HEK293 (cell line): ENCODE results near the gene RAB8A.
A peak's percentile ranks its signal among the peaks of the same experiment; 100 is the strongest.

Source experiments
- CTCF ChIA-PET: fragments of 350-600 bp; formaldehyde crosslinking; extraction: SDS; loops from one replicate; lab custom pipeline; 2021; ENCODE audit warnings: antibody characterized with exemption; lab: Yijun Ruan, JAX
- POLR2A ChIA-PET: fragments of 300-600 bp; formaldehyde crosslinking; extraction: SDS; loops from one replicate; lab custom pipeline; 2020; ENCODE audit warnings: antibody characterized with exemption, inconsistent platforms; lab: Yijun Ruan, JAX
- H3K27ac ChIP-seq: fragments of 200-500 bp; sonication (Bioruptor generic); 2 replicates; pipeline ENCODE4 v1.5.1; 2014; ENCODE audit warnings: low read depth, low read length, control low read depth, inconsistent platforms; ENCODE audit errors: extremely low read depth
- H3K36me3 ChIP-seq, 2 experiments: fragments of 200-500 bp in 1 of 2; sonication (Bioruptor generic) in 1 of 2; 1 replicate in 1 of 2; 2 replicates in 1 of 2; pipeline ENCODE4 v1.5.1; 2014 to 2017; ENCODE audit warnings: inconsistent platforms in 2 of 2, low read length in 2 of 2; ENCODE audit not compliant: control insufficient read depth in 2 of 2, insufficient read depth in 1 of 2
- H3K4me1 ChIP-seq: fragments of 200-500 bp; sonication (Bioruptor generic); 2 replicates; pipeline ENCODE4 v1.5.1; 2014; ENCODE audit warnings: mild to moderate bottlenecking, low read length, inconsistent platforms; ENCODE audit not compliant: control insufficient read depth, insufficient read depth
- H3K4me3 ChIP-seq: 2 replicates; pipeline ENCODE4 v1.5.1; 2011; ENCODE audit warnings: low read depth, mild to moderate bottlenecking, control low read depth, low read length, moderate library complexity
- H3K9me3 ChIP-seq: fragments of 200-500 bp; sonication (Bioruptor generic); 2 replicates; pipeline ENCODE4 v1.5.1; 2014; ENCODE audit warnings: low read depth, low read length, inconsistent platforms; ENCODE audit not compliant: control insufficient read depth, insufficient read depth
- HOXC10 ChIP-seq: sonication (generic); formaldehyde crosslinking; IDR thresholded peaks from 2 replicates; pipeline ENCODE4 v1.8.1; 2023; ENCODE audit warnings: mild to moderate bottlenecking, missing genetic modification reagents
- KLF1 ChIP-seq: fragments of 450-650 bp; formaldehyde crosslinking; IDR thresholded peaks from 2 replicates; pipeline ENCODE4 v1.5.1; 2016; ENCODE audit warnings: missing biosample characterization, missing genetic modification characterization
- KLF16 ChIP-seq: fragments of 450-650 bp; formaldehyde crosslinking; IDR thresholded peaks from 2 replicates; pipeline ENCODE4 v1.5.1; 2017; ENCODE audit warnings: missing biosample characterization, missing genetic modification characterization
- PRDM1 ChIP-seq: fragments of 450-650 bp; formaldehyde crosslinking; IDR thresholded peaks from 2 replicates; pipeline ENCODE4; 2016; ENCODE audit warnings: missing biosample characterization, missing genetic modification characterization
- SCRT2 ChIP-seq: fragments of 450-650 bp; formaldehyde crosslinking; IDR thresholded peaks from 2 replicates; pipeline ENCODE4 v1.5.1; 2016; ENCODE audit warnings: missing biosample characterization, missing genetic modification characterization
- YY2 ChIP-seq: fragments of 450-650 bp; formaldehyde crosslinking; IDR thresholded peaks from 2 replicates; pipeline ENCODE4 v1.5.1; 2016; ENCODE audit warnings: missing biosample characterization, missing genetic modification characterization
- ZBTB20 ChIP-seq: fragments of 450-650 bp; formaldehyde crosslinking; IDR thresholded peaks from 2 replicates; pipeline ENCODE4 v1.5.1; 2016; ENCODE audit warnings: missing biosample characterization, missing genetic modification characterization
- ZNF121 ChIP-seq: fragments of 450-650 bp; formaldehyde crosslinking; IDR thresholded peaks from 2 replicates; pipeline ENCODE4 v1.5.1; 2016; ENCODE audit warnings: missing biosample characterization, missing genetic modification characterization
- ZNF16 ChIP-seq: fragments of 450-650 bp; formaldehyde crosslinking; IDR thresholded peaks from 2 replicates; pipeline ENCODE4 v1.5.1; 2016; ENCODE audit warnings: low read depth, missing biosample characterization, missing genetic modification characterization
- ZNF473 ChIP-seq: fragments of 450-650 bp; formaldehyde crosslinking; IDR thresholded peaks from 2 replicates; pipeline ENCODE4 v1.5.1; 2017; ENCODE audit warnings: missing biosample characterization, missing genetic modification characterization
- TF ChIP-seq, protein P1 (sequence below): fragments of 450-650 bp; formaldehyde crosslinking; IDR thresholded peaks from 2 replicates; pipeline ENCODE4 v1.5.1; 2016; ENCODE audit warnings: missing biosample characterization, missing genetic modification characterization
- TF ChIP-seq, protein P2 (sequence below): fragments of 450-650 bp; formaldehyde crosslinking; IDR thresholded peaks from 2 replicates; pipeline ENCODE4 v1.5.1; 2017; ENCODE audit warnings: missing biosample characterization, missing genetic modification characterization
- TF ChIP-seq, protein P3 (sequence below): fragments of 450-650 bp; formaldehyde crosslinking; IDR thresholded peaks from 2 replicates; pipeline ENCODE4 v1.5.1; 2017; ENCODE audit warnings: missing biosample characterization, missing genetic modification characterization

The RAB8A gene

DNA sequence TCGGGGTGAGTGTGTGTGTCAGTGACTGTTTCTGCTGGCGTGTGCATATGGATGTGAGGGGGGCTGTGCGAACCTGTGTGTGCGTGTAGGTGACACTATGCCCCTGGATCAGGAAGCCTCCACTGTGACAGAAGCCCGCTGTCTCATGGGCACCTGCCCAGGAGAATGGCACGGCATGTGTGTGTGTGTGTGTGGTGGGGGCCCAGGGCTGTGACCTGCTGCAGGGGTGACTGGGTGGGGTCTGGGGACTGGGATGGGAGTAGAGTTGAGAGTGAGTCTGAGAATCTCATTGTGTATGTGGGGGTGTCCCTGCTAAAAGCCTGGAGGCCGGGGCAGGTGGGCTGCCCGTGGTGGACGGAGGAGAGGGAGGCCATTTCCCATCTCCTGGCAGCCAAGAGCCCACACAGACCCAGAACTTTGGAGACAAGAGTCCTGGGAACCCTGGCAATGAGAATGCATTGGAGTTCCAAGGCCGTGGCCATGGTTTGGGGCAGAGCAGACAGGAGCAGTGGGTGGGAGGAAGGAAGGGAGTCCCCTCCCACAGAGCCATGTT lies 41.8 kb upstream of the RAB8A start:
- TF ChIP-seq ZBTB20 (tag by site-specific recombination): peak; percentile 18; the same call in 1 of the 2 replicates
- TF ChIP-seq, protein P1, sequence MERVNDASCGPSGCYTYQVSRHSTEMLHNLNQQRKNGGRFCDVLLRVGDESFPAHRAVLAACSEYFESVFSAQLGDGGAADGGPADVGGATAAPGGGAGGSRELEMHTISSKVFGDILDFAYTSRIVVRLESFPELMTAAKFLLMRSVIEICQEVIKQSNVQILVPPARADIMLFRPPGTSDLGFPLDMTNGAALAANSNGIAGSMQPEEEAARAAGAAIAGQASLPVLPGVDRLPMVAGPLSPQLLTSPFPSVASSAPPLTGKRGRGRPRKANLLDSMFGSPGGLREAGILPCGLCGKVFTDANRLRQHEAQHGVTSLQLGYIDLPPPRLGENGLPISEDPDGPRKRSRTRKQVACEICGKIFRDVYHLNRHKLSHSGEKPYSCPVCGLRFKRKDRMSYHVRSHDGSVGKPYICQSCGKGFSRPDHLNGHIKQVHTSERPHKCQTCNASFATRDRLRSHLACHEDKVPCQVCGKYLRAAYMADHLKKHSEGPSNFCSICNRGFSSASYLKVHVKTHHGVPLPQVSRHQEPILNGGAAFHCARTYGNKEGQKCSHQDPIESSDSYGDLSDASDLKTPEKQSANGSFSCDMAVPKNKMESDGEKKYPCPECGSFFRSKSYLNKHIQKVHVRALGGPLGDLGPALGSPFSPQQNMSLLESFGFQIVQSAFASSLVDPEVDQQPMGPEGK: 0 out of 2 replicates have a peak, but pooled peaks have one; percentile 21
- no peak for TF ChIP-seq ZNF16 (tag by site-specific recombination)
- no peak for TF ChIP-seq ZNF473 (tag by site-specific recombination)
- TF ChIP-seq, protein P2, sequence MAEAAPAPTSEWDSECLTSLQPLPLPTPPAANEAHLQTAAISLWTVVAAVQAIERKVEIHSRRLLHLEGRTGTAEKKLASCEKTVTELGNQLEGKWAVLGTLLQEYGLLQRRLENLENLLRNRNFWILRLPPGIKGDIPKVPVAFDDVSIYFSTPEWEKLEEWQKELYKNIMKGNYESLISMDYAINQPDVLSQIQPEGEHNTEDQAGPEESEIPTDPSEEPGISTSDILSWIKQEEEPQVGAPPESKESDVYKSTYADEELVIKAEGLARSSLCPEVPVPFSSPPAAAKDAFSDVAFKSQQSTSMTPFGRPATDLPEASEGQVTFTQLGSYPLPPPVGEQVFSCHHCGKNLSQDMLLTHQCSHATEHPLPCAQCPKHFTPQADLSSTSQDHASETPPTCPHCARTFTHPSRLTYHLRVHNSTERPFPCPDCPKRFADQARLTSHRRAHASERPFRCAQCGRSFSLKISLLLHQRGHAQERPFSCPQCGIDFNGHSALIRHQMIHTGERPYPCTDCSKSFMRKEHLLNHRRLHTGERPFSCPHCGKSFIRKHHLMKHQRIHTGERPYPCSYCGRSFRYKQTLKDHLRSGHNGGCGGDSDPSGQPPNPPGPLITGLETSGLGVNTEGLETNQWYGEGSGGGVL (tag by site-specific recombination): no peak
- TF ChIP-seq, all 188 proteins: peak for 2
- Histone ChIP-seq H3K36me3 (no peaks in the 10 kb centered on the region), H3K4me3 (no peak overlapping the region), H3K4me1 (no peaks in the 10 kb centered on the region), H3K9me3 (no peaks in the 10 kb centered on the region), H3K27ac (no peak overlapping the region)
- ChIA-PET CTCF (interaction anchor here (6.7 kb wide), 1 partner anchor 8 kb away, joined by 44 read pairs; no protein-coding TSS in a partner anchor), POLR2A (no interaction called here)

DNA sequence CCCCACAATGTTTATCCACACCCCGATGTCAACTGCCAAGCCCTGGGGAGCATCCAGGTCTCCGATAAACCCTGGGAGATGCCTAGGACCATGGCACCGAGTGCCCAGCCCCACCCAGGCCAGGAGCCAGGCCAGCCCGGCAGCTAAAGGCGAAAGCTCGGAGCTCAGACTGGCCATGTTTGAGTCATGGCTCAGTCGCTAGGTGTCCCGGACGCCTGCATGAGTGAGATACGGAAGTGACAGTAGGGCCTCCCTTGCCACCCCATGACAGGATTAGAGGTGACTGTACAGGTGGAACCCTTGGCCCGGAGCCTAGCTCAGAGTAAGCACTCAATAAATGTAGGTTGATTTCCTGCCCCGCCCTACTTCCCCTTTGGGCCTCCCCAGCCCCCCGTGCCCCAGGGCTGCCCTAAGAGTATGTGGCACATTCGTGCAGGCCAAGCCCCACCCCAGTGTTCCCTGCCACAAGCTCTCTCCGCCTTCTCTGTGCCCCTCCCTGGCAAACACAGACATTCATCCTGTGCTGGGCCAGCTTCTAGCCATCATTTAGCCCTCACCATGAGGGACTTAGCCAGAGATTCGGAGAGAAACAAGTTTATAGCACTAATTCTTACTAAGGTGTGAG lies 41.2 kb upstream of the RAB8A start:
- H3K4me3 ChIP-seq: no peak overlapping the region
- CTCF ChIA-PET: interaction anchor here (0.6 to 6.7 kb wide), 2 partner anchors 8 to 67 kb away, joined by 5 to 44 read pairs; no protein-coding TSS in a partner anchor
- H3K27ac ChIP-seq: no peak overlapping the region
- no peaks in the 10 kb centered on the region for H3K36me3 ChIP-seq
- H3K4me1 ChIP-seq: no peaks in the 10 kb centered on the region
- TF ChIP-seq PRDM1 (tag by site-specific recombination) (no peak), KLF1 (peak; percentile 52; the same call in 1 of the 2 replicates), YY2 (tag by site-specific recombination) (no peak), HOXC10 (CRISPR knock-in tag) (no peak)
- TF ChIP-seq, protein P3, sequence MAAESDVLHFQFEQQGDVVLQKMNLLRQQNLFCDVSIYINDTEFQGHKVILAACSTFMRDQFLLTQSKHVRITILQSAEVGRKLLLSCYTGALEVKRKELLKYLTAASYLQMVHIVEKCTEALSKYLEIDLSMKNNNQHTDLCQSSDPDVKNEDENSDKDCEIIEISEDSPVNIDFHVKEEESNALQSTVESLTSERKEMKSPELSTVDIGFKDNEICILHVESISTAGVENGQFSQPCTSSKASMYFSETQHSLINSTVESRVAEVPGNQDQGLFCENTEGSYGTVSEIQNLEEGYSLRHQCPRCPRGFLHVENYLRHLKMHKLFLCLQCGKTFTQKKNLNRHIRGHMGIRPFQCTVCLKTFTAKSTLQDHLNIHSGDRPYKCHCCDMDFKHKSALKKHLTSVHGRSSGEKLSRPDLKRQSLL: no peak
- POLR2A ChIA-PET: interaction anchor here (0.7 kb wide), 1 partner anchor 92 kb away, joined by 4 read pairs; no protein-coding TSS in a partner anchor
- H3K9me3 ChIP-seq: no peaks in the 10 kb centered on the region

DNA sequence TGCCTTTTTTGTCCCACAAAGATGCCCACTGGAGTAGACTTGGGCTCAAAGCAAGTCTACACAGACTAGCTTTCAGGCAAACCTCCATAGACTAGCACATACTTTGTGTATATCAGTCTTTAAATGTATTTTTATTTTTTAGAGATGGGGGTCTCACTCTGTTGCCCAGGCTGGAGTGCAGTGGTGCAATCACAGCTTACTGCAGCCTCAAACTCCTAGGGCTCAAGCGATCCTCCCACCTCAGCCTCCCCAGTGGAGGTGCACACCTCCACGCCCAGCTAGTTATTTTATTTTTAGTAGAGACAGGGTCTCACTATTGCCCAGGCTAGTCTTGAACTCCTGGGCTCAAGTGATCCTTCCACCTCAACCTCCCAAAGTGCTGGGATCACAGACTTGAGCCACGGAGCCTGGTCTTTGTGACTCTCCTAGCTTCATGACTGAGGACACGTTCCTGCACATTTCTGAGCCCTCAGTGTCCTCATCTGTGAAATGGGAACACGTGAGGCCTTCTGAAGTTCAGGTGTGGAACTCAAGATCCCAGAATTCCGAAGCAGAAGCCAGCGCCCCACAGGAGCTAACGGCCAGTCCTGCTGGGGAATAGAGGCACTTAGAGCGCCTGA lies 40.5 kb upstream of the RAB8A start:
- H3K27ac ChIP-seq: no peak overlapping the region
- H3K4me3 ChIP-seq: no peak overlapping the region
- H3K36me3 ChIP-seq: no peaks in the 10 kb centered on the region
- CTCF ChIA-PET: interaction anchor here (0.6 to 6.7 kb wide), 2 partner anchors 9 to 66 kb away, joined by 5 to 44 read pairs; no protein-coding TSS in a partner anchor
- TF ChIP-seq SCRT2 (tag by site-specific recombination) (no peak), KLF16 (tag by site-specific recombination) (no peak), ZNF121 (tag by site-specific recombination) (0 out of 2 replicates have a peak, but pooled peaks have one; percentile 47)
- POLR2A ChIA-PET: interaction anchor here (0.7 kb wide), 1 partner anchor 91 kb away, joined by 4 read pairs; no protein-coding TSS in a partner anchor
- no peaks in the 10 kb centered on the region for H3K9me3 ChIP-seq
- no peaks in the 10 kb centered on the region for H3K4me1 ChIP-seq
